Liver (tissue), 9 donors: Measurements from ENCODE around the gene GIMAP8. TPM values are rescaled to one million over a fixed set of nuclear protein-coding genes. Genes with fewer than 3 reads are reported as not detected.

Source experiments
- DNase-seq: peaks from one replicate; pipeline ENCODE4 v3.0.0-alpha.2; 2017; ENCODE audit warnings: low spot score
- H3K27ac ChIP-seq, 2 donors: one replicate each; pipeline ENCODE4 v1.7.0; 2013; ENCODE audit warnings: inconsistent platforms in 2 of 2, low read length in 2 of 2, control low read depth in 1 of 2, low read depth in 1 of 2, mild to moderate bottlenecking in 1 of 2
- H3K27me3 ChIP-seq, 4 donors: one replicate each; pipeline versions ENCODE4 v1.6.1 to v1.7.0; 2013; ENCODE audit warnings: low read length in 3 of 4, inconsistent platforms in 1 of 4, mild to moderate bottlenecking in 1 of 4, moderate library complexity in 1 of 4; ENCODE audit not compliant: control insufficient read depth in 4 of 4, insufficient read depth in 4 of 4
- H3K36me3 ChIP-seq, 4 donors: one replicate each; pipeline versions ENCODE4 v1.6.1 to v1.7.0; 2013; ENCODE audit warnings: low read length in 3 of 4, mild to moderate bottlenecking in 3 of 4, low read depth in 1 of 4, moderate library complexity in 1 of 4; ENCODE audit not compliant: control insufficient read depth in 4 of 4, insufficient read depth in 3 of 4
- H3K4me1 ChIP-seq, 4 donors: one replicate each; pipeline versions ENCODE4 v1.6.1 to v1.7.0; 2013; ENCODE audit warnings: low read length in 3 of 4, mild to moderate bottlenecking in 3 of 4, moderate library complexity in 1 of 4; ENCODE audit not compliant: control insufficient read depth in 4 of 4, insufficient read depth in 4 of 4
- H3K4me3 ChIP-seq, 3 donors: one replicate each; pipeline versions ENCODE4 v1.6.1 to v1.7.0; 2013; ENCODE audit warnings: low read length in 3 of 3, control low read depth in 1 of 3, low read depth in 1 of 3, mild to moderate bottlenecking in 1 of 3
- H3K9ac ChIP-seq, 2 donors: one replicate each; pipeline ENCODE4 v1.7.0; 2013; ENCODE audit warnings: low read length in 2 of 2, mild to moderate bottlenecking in 2 of 2, moderate library complexity in 2 of 2, control low read depth in 1 of 2, low read depth in 1 of 2
- H3K9me3 ChIP-seq, 4 donors: one replicate each; pipeline versions ENCODE4 v1.6.1 to v1.7.0; 2013; ENCODE audit warnings: low read length in 3 of 4; ENCODE audit not compliant: control insufficient read depth in 4 of 4
- CTCF ChIP-seq: fragments of 150-350 bp; IDR thresholded peaks from 2 replicates; pipeline ENCODE4 v1.5.1; 2017; ENCODE audit warnings: improper control_type of control experiment, low read depth, low read length; ENCODE audit not compliant: missing input control
- EGR1 ChIP-seq, 2 donors: IDR thresholded peaks; 2 replicates each; pipeline ENCODE4 v1.6.1; 2016 to 2018; ENCODE audit warnings: antibody characterized with exemption in 2 of 2, low read depth in 2 of 2
- FOXA1 ChIP-seq: IDR thresholded peaks from 2 replicates; pipeline ENCODE4 v1.6.1; 2016; ENCODE audit warnings: antibody characterized with exemption
- FOXA2 ChIP-seq: IDR thresholded peaks from 2 replicates; pipeline ENCODE4 v1.6.1; 2016; ENCODE audit warnings: antibody characterized with exemption
- GABPA ChIP-seq, 2 donors: IDR thresholded peaks in 1 of 2; conservative IDR thresholded peaks in 1 of 2; 2 replicates each; pipeline ENCODE4 v1.6.1; 2016; ENCODE audit warnings: antibody characterized with exemption in 2 of 2, mild to moderate bottlenecking in 1 of 2, moderate library complexity in 1 of 2
- HNF4A ChIP-seq, 2 donors: conservative IDR thresholded peaks; 2 replicates each; pipeline ENCODE4 v1.6.1; 2016; ENCODE audit warnings: antibody characterized with exemption in 2 of 2, mild to moderate bottlenecking in 2 of 2
- HNF4G ChIP-seq: IDR thresholded peaks from 2 replicates; pipeline ENCODE4 v1.6.1; 2016; ENCODE audit warnings: antibody characterized with exemption
- JUND ChIP-seq, 2 donors: IDR thresholded peaks; 2 replicates each; pipeline ENCODE4 v1.6.1; 2016; ENCODE audit warnings: antibody characterized with exemption in 2 of 2
- NR2F2 ChIP-seq: IDR thresholded peaks from 2 replicates; pipeline ENCODE4 v1.6.1; 2016; ENCODE audit warnings: antibody characterized with exemption
- RAD21 ChIP-seq, 2 donors: IDR thresholded peaks; 2 replicates each; pipeline ENCODE4 v1.6.1; 2016; ENCODE audit warnings: antibody characterized with exemption in 2 of 2, mild to moderate bottlenecking in 2 of 2
- REST ChIP-seq: IDR thresholded peaks from 2 replicates; pipeline ENCODE4 v1.6.1; 2016; ENCODE audit warnings: antibody characterized with exemption, mild to moderate bottlenecking
- RXRA ChIP-seq, 2 donors: IDR thresholded peaks; 2 replicates each; pipeline ENCODE4 v1.6.1; 2017 to 2018; ENCODE audit warnings: antibody characterized with exemption in 2 of 2, mild to moderate bottlenecking in 1 of 2
- SP1 ChIP-seq: IDR thresholded peaks from 2 replicates; pipeline ENCODE4 v1.6.1; 2018; ENCODE audit warnings: antibody characterized with exemption, mild to moderate bottlenecking
- TAF1 ChIP-seq: conservative IDR thresholded peaks from 2 replicates; pipeline ENCODE4 v1.6.1; 2016; ENCODE audit warnings: antibody characterized with exemption, mild to moderate bottlenecking
- YY1 ChIP-seq: IDR thresholded peaks from 2 replicates; pipeline ENCODE4 v1.6.1; 2016; ENCODE audit warnings: antibody characterized with exemption, mild to moderate bottlenecking
- WGBS: extraction: QIAGEN DNeasy Blood & Tissue Kit; methylation state at CpG from one replicate; pipeline ENCODE4 v1.1.7; 2013; 5-methylcytosine and 5-hydroxymethylcytosine counted together
- polyA plus RNA-seq, 2 donors: library from polyadenylated mRNA; stranded (reverse) in 1 of 2; unstranded in 1 of 2; fragments of 200-250 nt in 1 of 2; fragments of >200 nt in 1 of 2; fragmentation: Nextera tagmentation in 1 of 2; extraction: Ambion mirVana in 1 of 2; gene quantifications; one replicate each; pipeline versions ENCODE4 v1.2.1 to v1.2.3, GENCODE V29; 2013 to 2015
- total RNA-seq, 2 donors: library from RNA; depleted of rRNA; stranded (reverse); fragments of >200 nt; gene quantifications; one replicate each; pipeline ENCODE4 v1.2.3, GENCODE V29; 2014
- TF ChIP-seq, protein P1 (sequence below): IDR thresholded peaks from 2 replicates; pipeline ENCODE4 v1.6.1; 2016; ENCODE audit warnings: antibody characterized with exemption
- TF ChIP-seq, protein P2 (sequence below): IDR thresholded peaks from 2 replicates; pipeline ENCODE4 v1.6.1; 2016; ENCODE audit warnings: antibody characterized with exemption
- donor health status: healthy.
- donor health status: healthy.
- donor health status: healthy.
- donor health status: healthy.
- donor health status: healthy.

GIMAP8 gene
- 1 to 10 TPM; 8.8 to 9.4 TPM for total RNA-seq
- polyA plus RNA-seq: 1 to 10 TPM; 1.6 to 6.4 TPM

GRCh38 chr7:150450491-150451001, at the start of gene GIMAP8:
Gene GIMAP8 (plus strand): TSS chr7:150450630. CDS start chr7:150466699, 16,069 bp downstream.
- Histone ChIP-seq H3K36me3 (no peaks in the 10 kb centered on the region), H3K4me3 (peak within 1 kb of the TSS; percentile 39 to 62 (median 48)), H3K27me3 (no peaks in the 10 kb centered on the region), H3K9ac (peak within 1 kb of the TSS in 1 of 2 donors; percentile 67), H3K4me1 (peaks cover 4 to 17% (median 11%) of the 10 kb centered on the region in 4 donors), H3K27ac (peak within 1 kb of the TSS; percentile 68 to 73), H3K9me3 (no peaks in the 10 kb centered on the region)
- DNase-seq: no peak
- 65% methylated on average over 22 of the region's 22 CpGs for WGBS
- peak; percentile 51 for TF ChIP-seq SP1
- peak in 1 of 2 donors; percentile 16 for TF ChIP-seq GABPA (IDR thresholded peaks at IDR 0.05 in 1 of 2, conservative IDR thresholded peaks at IDR 0.05 in 1 of 2)
- TF ChIP-seq JUND (IDR thresholded peaks at IDR 0.05): no peak
- TF ChIP-seq EGR1 (IDR thresholded peaks at IDR 0.05; ENCODE audit: low read depth in 2 of 2): peak in 1 of 2 donors; percentile 52
- no peak for TF ChIP-seq HNF4G
- TF ChIP-seq RXRA (IDR thresholded peaks at IDR 0.05): peak; percentile 37 to 52
- TF ChIP-seq, protein P1, sequence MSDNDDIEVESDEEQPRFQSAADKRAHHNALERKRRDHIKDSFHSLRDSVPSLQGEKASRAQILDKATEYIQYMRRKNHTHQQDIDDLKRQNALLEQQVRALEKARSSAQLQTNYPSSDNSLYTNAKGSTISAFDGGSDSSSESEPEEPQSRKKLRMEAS: peak; percentile 74
- TF ChIP-seq NR2F2: peak; percentile 80
- TF ChIP-seq RAD21 (IDR thresholded peaks at IDR 0.05): peak in 1 of 2 donors; percentile 9
- TF ChIP-seq FOXA2: no peak
- peak; percentile 37 for TF ChIP-seq TAF1
- TF ChIP-seq, protein P2, sequence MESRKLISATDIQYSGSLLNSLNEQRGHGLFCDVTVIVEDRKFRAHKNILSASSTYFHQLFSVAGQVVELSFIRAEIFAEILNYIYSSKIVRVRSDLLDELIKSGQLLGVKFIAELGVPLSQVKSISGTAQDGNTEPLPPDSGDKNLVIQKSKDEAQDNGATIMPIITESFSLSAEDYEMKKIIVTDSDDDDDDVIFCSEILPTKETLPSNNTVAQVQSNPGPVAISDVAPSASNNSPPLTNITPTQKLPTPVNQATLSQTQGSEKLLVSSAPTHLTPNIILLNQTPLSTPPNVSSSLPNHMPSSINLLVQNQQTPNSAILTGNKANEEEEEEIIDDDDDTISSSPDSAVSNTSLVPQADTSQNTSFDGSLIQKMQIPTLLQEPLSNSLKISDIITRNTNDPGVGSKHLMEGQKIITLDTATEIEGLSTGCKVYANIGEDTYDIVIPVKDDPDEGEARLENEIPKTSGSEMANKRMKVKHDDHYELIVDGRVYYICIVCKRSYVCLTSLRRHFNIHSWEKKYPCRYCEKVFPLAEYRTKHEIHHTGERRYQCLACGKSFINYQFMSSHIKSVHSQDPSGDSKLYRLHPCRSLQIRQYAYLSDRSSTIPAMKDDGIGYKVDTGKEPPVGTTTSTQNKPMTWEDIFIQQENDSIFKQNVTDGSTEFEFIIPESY: no peak
- no peak for TF ChIP-seq YY1

GRCh38 chr7:150400788-150401423, 49.5 kb upstream of the GIMAP8 start:
- peaks cover 4 to 16% (median 7%) of the 10 kb centered on the region in 4 donors for H3K4me1 ChIP-seq
- H3K27ac ChIP-seq: no peak overlapping the region
- DNase-seq: no peak
- TF ChIP-seq RAD21 (IDR thresholded peaks at IDR 0.05): no peak
- no peak for TF ChIP-seq TAF1
- no peak for TF ChIP-seq FOXA1
- TF ChIP-seq REST: no peak
- TF ChIP-seq FOXA2: no peak
- TF ChIP-seq, protein P2: no peak
- TF ChIP-seq SP1: no peak
- no peak for TF ChIP-seq HNF4G
- no peak for TF ChIP-seq HNF4A (conservative IDR thresholded peaks at IDR 0.05)
- no peak for TF ChIP-seq JUND (IDR thresholded peaks at IDR 0.05)
- TF ChIP-seq, protein P1: no peak
- no peak for TF ChIP-seq GABPA (IDR thresholded peaks at IDR 0.05 in 1 of 2, conservative IDR thresholded peaks at IDR 0.05 in 1 of 2)
- TF ChIP-seq NR2F2: no peak
- no peak for TF ChIP-seq YY1
- no peak for TF ChIP-seq CTCF
- H3K4me3 ChIP-seq: no peak overlapping the region
- peaks cover 0 to 4% (median 0%) of the 10 kb centered on the region in 4 donors for H3K36me3 ChIP-seq
- H3K27me3 ChIP-seq: no peaks in the 10 kb centered on the region
- H3K9me3 ChIP-seq: no peaks in the 10 kb centered on the region
- WGBS: 85% methylated on average over 15 of the region's 15 CpGs
- no peak overlapping the region for H3K9ac ChIP-seq
